ENCODE measurements around the gene ROCK2. TPM values are rescaled to one million over a fixed set of nuclear protein-coding genes. Genes with fewer than 3 reads are reported as not detected.

The ROCK2 gene
- total RNA-seq, 1 experiment from 2014 or later = 25.9 TPM

DNA sequence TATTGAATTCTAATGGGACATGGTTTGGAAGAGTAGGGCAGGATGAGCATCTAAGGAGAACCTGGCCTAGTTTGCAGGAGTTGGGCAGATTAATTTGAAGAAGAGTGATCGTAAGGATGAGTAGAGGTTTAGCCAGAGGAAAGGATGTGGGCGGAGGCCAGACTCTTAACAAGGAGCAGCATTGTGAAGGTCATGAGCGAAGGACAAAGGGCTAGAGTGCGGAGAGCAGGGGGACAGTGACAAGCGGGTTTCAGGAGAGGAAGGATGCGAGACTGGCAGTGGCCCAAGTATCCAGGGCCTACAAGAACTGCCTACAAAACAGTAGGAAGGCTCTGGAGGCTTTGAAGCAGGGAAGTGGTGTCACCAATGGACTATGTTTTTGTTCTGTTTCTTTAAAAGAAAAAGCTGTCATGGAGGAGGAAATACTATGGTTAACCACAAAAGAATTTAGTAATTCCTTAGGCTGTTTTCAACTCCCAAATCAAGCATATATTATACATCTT, 169.1 kb downstream of the ROCK2 start:
- H3K9me3 Mint-ChIP-seq = no peaks in the 10 kb centered on the region
- H3K36me3 Mint-ChIP-seq = no peaks in the 10 kb centered on the region
- POLR2A ChIA-PET = no interaction called here
- CTCF ChIA-PET = interaction anchor here (0.7 kb wide), 1 partner anchor 43 kb away, joined by 3 read pairs; no protein-coding TSS in a partner anchor
- H3K27ac Mint-ChIP-seq = peak overlapping the region; percentile 32
- H3K27me3 Mint-ChIP-seq (ENCODE audit: low read depth) = no peaks in the 10 kb centered on the region
- no peaks in the 10 kb centered on the region for H3K4me1 Mint-ChIP-seq
- H3K4me3 Mint-ChIP-seq = no peak overlapping the region
- DNase-seq (ENCODE audit: low spot score) = no peak
- peak; percentile 46 for ATAC-seq
- TF ChIP-seq, protein P1, sequence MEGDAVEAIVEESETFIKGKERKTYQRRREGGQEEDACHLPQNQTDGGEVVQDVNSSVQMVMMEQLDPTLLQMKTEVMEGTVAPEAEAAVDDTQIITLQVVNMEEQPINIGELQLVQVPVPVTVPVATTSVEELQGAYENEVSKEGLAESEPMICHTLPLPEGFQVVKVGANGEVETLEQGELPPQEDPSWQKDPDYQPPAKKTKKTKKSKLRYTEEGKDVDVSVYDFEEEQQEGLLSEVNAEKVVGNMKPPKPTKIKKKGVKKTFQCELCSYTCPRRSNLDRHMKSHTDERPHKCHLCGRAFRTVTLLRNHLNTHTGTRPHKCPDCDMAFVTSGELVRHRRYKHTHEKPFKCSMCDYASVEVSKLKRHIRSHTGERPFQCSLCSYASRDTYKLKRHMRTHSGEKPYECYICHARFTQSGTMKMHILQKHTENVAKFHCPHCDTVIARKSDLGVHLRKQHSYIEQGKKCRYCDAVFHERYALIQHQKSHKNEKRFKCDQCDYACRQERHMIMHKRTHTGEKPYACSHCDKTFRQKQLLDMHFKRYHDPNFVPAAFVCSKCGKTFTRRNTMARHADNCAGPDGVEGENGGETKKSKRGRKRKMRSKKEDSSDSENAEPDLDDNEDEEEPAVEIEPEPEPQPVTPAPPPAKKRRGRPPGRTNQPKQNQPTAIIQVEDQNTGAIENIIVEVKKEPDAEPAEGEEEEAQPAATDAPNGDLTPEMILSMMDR (IDR thresholded peaks at IDR 0.05) = no peak

DNA sequence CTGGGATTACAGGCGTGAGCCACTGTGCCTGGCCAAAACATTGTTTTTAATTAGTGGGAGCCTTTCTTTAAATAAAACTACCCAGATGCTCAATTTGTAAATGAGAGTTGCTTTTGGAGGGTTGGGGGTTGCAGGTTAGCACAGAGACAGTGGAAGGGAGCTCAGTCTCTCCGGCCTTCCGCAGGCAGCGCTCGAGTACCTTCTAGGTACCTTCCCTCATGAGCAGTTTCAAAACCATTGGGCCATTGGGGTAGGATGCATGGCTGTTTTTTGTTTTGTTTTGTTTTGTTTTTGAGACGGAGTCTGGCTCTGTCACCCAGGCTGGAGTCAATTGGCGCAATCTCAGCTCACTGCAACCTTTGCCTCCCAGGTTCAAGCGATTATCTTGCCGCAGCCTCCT, 170.2 kb downstream of the ROCK2 start:
- TF ChIP-seq FOXJ3 (CRISPR knock-in tag; IDR thresholded peaks at IDR 0.05; ENCODE audit: borderline replicate concordance) (no peak), GRHL2 (CRISPR knock-in tag; IDR thresholded peaks at IDR 0.05; ENCODE audit: insufficient replicate concordance, severe bottlenecking) (no peak), ZNF121 (CRISPR knock-in tag; IDR thresholded peaks at IDR 0.05) (no peak), RELA (CRISPR knock-in tag; IDR thresholded peaks at IDR 0.05; ENCODE audit: borderline replicate concordance) (no peak), RORB (CRISPR knock-in tag; IDR thresholded peaks at IDR 0.05) (no peak), GTF2I (CRISPR knock-in tag; conservative IDR thresholded peaks at IDR 0.05) (no peak), ZNF416 (CRISPR knock-in tag; IDR thresholded peaks at IDR 0.05) (no peak), NR1H2 (CRISPR knock-in tag; IDR thresholded peaks at IDR 0.05) (no peak)
- TF ChIP-seq, protein P1 (IDR thresholded peaks at IDR 0.05) = no peak
- TF ChIP-seq, protein P2, sequence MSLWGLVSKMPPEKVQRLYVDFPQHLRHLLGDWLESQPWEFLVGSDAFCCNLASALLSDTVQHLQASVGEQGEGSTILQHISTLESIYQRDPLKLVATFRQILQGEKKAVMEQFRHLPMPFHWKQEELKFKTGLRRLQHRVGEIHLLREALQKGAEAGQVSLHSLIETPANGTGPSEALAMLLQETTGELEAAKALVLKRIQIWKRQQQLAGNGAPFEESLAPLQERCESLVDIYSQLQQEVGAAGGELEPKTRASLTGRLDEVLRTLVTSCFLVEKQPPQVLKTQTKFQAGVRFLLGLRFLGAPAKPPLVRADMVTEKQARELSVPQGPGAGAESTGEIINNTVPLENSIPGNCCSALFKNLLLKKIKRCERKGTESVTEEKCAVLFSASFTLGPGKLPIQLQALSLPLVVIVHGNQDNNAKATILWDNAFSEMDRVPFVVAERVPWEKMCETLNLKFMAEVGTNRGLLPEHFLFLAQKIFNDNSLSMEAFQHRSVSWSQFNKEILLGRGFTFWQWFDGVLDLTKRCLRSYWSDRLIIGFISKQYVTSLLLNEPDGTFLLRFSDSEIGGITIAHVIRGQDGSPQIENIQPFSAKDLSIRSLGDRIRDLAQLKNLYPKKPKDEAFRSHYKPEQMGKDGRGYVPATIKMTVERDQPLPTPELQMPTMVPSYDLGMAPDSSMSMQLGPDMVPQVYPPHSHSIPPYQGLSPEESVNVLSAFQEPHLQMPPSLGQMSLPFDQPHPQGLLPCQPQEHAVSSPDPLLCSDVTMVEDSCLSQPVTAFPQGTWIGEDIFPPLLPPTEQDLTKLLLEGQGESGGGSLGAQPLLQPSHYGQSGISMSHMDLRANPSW (CRISPR knock-in tag; conservative IDR thresholded peaks at IDR 0.05; ENCODE audit: low read depth) = no peak
- TF ChIP-seq, protein P3, sequence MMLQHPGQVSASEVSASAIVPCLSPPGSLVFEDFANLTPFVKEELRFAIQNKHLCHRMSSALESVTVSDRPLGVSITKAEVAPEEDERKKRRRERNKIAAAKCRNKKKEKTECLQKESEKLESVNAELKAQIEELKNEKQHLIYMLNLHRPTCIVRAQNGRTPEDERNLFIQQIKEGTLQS (CRISPR knock-in tag; conservative IDR thresholded peaks at IDR 0.05) = no peak
- ChIA-PET CTCF (no interaction called here), POLR2A (no interaction called here)
- DNase-seq (ENCODE audit: low spot score) (no peak), ATAC-seq (no peak)
- Mint-ChIP-seq H3K27ac (no peak overlapping the region), H3K4me3 (no peak overlapping the region), H3K4me1 (no peaks in the 10 kb centered on the region), H3K9me3 (no peaks in the 10 kb centered on the region), H3K27me3 (ENCODE audit: low read depth) (no peaks in the 10 kb centered on the region), H3K36me3 (no peaks in the 10 kb centered on the region)

DNA sequence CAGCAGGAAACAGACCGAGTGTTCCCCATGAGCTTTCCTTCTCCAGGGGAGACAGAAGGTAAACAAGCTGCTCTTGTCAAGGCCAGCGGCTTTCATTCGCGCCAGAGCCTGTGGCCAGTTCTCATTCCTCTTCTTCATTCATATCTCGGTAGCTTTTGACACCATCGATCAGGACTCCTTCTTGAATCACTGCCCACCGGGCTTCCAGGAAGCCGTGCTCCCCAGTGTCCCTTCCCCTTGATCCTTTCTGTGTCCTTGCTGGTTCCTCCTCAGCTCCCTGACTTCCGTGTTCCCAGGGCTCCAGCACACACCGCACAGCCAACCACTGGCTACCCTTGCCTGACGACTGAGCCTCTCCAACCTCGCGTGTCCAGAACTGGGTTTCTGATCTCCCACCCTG, 175.1 kb downstream of the ROCK2 start:
- CTCF ChIA-PET = interaction anchor here (2.4 kb wide), 1 partner anchor 37 kb away, joined by 12 read pairs; a partner anchor contains a TSS
- no peak for TF ChIP-seq ZNF232 (CRISPR knock-in tag; IDR thresholded peaks at IDR 0.05)
- TF ChIP-seq, protein P4, sequence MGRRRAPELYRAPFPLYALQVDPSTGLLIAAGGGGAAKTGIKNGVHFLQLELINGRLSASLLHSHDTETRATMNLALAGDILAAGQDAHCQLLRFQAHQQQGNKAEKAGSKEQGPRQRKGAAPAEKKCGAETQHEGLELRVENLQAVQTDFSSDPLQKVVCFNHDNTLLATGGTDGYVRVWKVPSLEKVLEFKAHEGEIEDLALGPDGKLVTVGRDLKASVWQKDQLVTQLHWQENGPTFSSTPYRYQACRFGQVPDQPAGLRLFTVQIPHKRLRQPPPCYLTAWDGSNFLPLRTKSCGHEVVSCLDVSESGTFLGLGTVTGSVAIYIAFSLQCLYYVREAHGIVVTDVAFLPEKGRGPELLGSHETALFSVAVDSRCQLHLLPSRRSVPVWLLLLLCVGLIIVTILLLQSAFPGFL (CRISPR knock-in tag; IDR thresholded peaks at IDR 0.05; ENCODE audit: borderline replicate concordance) = no peak
- TF ChIP-seq, protein P2 (CRISPR knock-in tag; conservative IDR thresholded peaks at IDR 0.05; ENCODE audit: low read depth) = no peak
- TF ChIP-seq NFATC4 (CRISPR knock-in tag; IDR thresholded peaks at IDR 0.05) = no peak
- TF ChIP-seq, protein P5, sequence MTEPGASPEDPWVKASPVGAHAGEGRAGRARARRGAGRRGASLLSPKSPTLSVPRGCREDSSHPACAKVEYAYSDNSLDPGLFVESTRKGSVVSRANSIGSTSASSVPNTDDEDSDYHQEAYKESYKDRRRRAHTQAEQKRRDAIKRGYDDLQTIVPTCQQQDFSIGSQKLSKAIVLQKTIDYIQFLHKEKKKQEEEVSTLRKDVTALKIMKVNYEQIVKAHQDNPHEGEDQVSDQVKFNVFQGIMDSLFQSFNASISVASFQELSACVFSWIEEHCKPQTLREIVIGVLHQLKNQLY (CRISPR knock-in tag; IDR thresholded peaks at IDR 0.05) = no peak
- no peak for TF ChIP-seq SMAD4 (CRISPR knock-in tag; IDR thresholded peaks at IDR 0.05)
- no peak for TF ChIP-seq CBFB (CRISPR knock-in tag; IDR thresholded peaks at IDR 0.05; ENCODE audit: low read depth)
- no peak for TF ChIP-seq EMX1 (CRISPR knock-in tag; IDR thresholded peaks at IDR 0.05)

More for the DNA sequence above, 175.1 kb downstream of the ROCK2 start:
- DNase-seq (ENCODE audit: low spot score) (no peak), ATAC-seq (no peak)
- Mint-ChIP-seq H3K9me3 (no peaks in the 10 kb centered on the region), H3K4me1 (peaks cover 3% of the 10 kb centered on the region; the same call in 1 of the 2 replicates), H3K27ac (no peak overlapping the region), H3K27me3 (ENCODE audit: low read depth) (no peaks in the 10 kb centered on the region), H3K36me3 (no peaks in the 10 kb centered on the region), H3K4me3 (no peak overlapping the region)
- POLR2A ChIA-PET = no interaction called here

All from WTC11 (cell line).